ENCODE data around the gene GSTP1.
"Not testable (repeated sequence)": the region's sequence is repeated elsewhere in the genome, so short reads cannot be mapped to it uniquely, and the experiment has no call there.

Gene GSTP1

DNA sequence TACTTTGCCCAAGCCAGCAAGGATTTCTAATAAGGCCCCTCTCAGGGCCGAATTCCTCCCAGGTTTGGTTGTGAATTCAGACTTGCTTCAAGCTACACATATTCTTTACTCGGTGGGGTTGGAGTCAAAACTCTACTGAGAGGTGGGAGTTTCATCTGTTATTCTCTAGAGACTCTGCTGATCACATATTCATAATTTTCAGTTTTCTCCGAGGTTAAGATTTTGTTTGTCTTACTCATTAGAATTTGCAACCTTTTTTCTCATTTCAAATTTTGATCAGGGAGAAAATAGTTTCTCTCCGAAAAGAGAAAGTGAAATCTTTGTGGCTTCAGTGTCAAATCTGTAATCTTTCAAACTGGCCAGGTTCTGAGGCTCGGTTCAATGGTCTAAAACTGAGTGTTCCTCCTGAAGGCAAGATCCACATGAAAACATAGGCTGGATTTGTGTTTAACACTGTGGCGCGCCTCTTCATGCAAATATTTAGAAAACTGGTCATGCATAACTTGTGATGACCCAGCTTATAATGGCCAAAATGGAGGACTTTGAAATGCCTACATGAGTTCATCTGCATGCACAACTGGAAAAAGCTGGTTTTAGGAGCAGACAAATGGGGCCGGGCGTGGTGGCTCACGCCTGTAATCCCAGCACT lies 21.5 kb upstream of the GSTP1 start:
- H3K27ac ChIP-seq: no peak overlapping the region
- DNase-seq: no peak

DNA sequence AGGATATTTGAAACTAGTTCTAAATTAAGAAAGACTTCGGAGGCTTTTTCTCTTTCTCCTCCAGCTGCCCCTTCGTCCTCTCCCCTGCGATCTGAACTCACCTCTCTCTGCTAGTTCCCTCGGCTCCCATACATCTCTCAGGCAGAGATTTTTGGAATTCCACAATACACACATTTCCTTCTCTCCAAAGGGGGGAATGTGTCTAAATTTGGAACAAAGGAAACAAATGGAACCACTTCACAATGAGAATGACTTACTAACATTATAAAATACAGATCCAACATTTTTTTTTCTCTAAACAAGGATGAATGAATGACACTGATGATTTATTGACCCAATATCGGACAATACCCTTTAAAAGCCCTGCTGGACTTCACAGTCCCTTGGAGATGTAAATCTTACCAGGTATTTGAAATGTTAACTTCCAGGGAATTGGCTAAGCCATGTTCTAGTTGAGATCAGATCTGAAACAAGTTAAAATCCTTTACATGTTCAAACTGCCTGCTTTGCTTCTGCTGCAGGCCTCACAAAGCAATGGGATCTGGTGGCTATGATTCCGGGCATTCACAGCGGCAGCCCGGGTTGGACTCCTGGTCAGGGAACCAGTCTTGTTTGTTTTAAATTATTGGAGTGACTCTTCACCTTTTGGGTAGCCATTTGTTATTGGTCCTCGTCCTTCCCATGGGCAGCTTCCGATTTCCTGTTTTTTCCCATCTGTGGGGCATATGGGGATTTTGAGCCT lies 20.5 kb upstream of the GSTP1 start:
- no peak for DNase-seq
- Histone ChIP-seq H3K27ac (peak overlapping the region; percentile 88), H3K4me3 (ENCODE audit: low read depth, low read length) (no peak overlapping the region), H3K27me3 (replicated peaks) (no peaks in the 10 kb centered on the region), H3K36me3 (replicated peaks) (no peaks in the 10 kb centered on the region)
- in situ Hi-C loops (cut with HindIII; ENCODE audit: low pct_ligation_motif_present, low sequenced_read_pairs): no loop called here
- TF ChIP-seq, protein P1, sequence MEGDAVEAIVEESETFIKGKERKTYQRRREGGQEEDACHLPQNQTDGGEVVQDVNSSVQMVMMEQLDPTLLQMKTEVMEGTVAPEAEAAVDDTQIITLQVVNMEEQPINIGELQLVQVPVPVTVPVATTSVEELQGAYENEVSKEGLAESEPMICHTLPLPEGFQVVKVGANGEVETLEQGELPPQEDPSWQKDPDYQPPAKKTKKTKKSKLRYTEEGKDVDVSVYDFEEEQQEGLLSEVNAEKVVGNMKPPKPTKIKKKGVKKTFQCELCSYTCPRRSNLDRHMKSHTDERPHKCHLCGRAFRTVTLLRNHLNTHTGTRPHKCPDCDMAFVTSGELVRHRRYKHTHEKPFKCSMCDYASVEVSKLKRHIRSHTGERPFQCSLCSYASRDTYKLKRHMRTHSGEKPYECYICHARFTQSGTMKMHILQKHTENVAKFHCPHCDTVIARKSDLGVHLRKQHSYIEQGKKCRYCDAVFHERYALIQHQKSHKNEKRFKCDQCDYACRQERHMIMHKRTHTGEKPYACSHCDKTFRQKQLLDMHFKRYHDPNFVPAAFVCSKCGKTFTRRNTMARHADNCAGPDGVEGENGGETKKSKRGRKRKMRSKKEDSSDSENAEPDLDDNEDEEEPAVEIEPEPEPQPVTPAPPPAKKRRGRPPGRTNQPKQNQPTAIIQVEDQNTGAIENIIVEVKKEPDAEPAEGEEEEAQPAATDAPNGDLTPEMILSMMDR (IDR thresholded peaks at IDR 0.05; ENCODE audit: low read depth, low read length, missing control alignments): no peak

More for the DNA sequence above, 21.5 kb upstream of the GSTP1 start:
- Histone ChIP-seq H3K36me3 (replicated peaks) (no peaks in the 10 kb centered on the region), H3K4me3 (ENCODE audit: low read depth, low read length) (no peak overlapping the region), H3K27me3 (replicated peaks) (no peaks in the 10 kb centered on the region)
- TF ChIP-seq, protein P1 (IDR thresholded peaks at IDR 0.05; ENCODE audit: low read depth, low read length, missing control alignments): no peak
- in situ Hi-C loops (cut with HindIII; ENCODE audit: low pct_ligation_motif_present, low sequenced_read_pairs): no loop called here

DNA sequence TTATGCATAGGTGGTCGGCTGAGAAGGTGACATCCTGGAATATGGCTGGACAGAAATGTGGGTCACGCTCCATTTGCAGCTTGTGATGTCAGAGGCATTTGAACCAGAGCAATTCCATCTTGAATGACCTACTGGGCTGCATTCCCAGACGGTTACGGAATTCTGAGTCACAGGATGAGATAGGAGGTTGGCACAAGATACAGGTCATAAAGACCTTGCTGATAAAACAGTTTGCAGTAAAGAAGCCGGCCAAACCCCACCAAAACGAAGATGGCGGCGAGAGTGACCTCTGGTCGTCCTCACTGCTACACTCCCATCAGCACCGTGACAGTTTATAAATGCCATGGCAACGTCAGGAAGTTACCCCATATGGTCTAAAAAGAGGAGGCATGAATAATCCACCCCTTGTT lies 19.9 kb upstream of the GSTP1 start:
- in situ Hi-C loops (cut with HindIII; ENCODE audit: low pct_ligation_motif_present, low sequenced_read_pairs); H3K27me3 ChIP-seq (replicated peaks); H3K4me3 ChIP-seq (ENCODE audit: low read depth, low read length); H3K36me3 ChIP-seq (replicated peaks): not testable (repeated sequence)
- peak overlapping the region; percentile 88 for H3K27ac ChIP-seq
- DNase-seq: peak; percentile 95

DNA sequence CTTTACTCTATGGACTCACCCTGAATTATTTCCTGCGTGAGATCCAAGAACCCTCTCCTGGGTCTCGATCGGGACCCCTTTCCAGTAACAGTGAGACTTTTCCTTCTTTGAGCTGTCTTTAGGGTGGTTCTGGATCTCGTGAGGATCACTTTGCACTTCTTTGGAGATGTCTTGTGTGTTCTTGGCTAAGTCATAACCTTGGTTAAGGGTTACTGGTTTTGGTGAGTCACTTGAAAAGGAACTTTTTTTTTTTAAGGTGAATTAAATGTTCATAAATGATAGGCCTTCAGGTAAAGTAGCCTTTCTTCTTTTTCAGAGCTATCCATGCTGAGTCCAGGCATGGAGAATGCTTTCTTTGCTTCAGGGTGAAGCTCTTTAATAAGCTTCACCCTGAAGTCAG lies 19.4 kb upstream of the GSTP1 start:
- no peak for DNase-seq
- no peak overlapping the region for H3K4me3 ChIP-seq (ENCODE audit: low read depth, low read length)
- H3K27ac ChIP-seq: peak overlapping the region; percentile 88
- TF ChIP-seq, protein P1 (IDR thresholded peaks at IDR 0.05; ENCODE audit: low read depth, low read length, missing control alignments): no peak
- H3K27me3 ChIP-seq (replicated peaks): no peaks in the 10 kb centered on the region
- in situ Hi-C loops (cut with HindIII; ENCODE audit: low pct_ligation_motif_present, low sequenced_read_pairs): no loop called here
- no peaks in the 10 kb centered on the region for H3K36me3 ChIP-seq (replicated peaks)

DNA sequence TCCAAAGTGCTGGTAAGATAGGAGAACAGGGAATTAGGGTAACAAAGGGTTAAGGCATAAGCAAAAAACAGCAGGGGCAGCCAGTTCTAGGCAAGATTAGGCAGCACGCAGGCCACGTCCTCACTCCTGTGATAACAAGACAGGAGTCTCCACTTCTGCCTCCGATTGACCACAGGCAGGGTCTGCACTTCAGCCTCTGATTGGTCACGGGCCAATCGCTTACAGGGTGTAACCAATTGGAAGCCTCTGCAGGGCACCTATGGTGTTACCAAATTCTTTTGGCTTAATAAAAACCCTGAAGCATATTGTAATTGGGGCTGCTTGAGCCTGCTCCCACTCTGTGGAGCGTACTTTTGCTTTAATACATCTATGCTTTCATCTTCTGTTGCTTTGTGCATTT lies 12.2 kb upstream of the GSTP1 start:
- in situ Hi-C loops (cut with HindIII; ENCODE audit: low pct_ligation_motif_present, low sequenced_read_pairs): no loop called here
- no peaks in the 10 kb centered on the region for H3K36me3 ChIP-seq (replicated peaks)
- H3K4me3 ChIP-seq (ENCODE audit: low read depth, low read length): no peak overlapping the region
- TF ChIP-seq, protein P1 (IDR thresholded peaks at IDR 0.05; ENCODE audit: low read depth, low read length, missing control alignments): no peak
- no peaks in the 10 kb centered on the region for H3K27me3 ChIP-seq (replicated peaks)
- no peak overlapping the region for H3K27ac ChIP-seq
- DNase-seq: no peak

DNA sequence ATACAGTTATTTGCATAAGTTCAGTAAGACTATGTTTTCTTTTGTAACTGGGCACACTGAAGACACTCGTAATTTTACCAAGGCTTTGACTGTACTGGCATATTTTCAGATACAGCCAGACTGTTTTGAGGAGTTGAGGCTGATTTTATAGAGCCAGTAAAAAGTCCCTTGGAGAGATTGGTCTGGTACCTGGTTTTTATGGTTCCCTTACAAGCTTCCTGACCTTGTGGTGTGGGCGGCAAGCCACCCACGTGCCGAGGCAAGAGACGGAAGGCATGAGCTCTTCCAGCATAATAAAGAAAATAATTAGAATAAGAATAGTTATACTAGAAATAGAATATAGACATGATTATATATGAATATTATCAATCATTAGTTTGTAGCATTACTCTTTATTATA lies 11.3 kb upstream of the GSTP1 start:
- Histone ChIP-seq H3K36me3 (replicated peaks) (no peaks in the 10 kb centered on the region), H3K4me3 (ENCODE audit: low read depth, low read length) (no peak overlapping the region), H3K27me3 (replicated peaks) (no peaks in the 10 kb centered on the region), H3K27ac (no peak overlapping the region)
- TF ChIP-seq, protein P1 (IDR thresholded peaks at IDR 0.05; ENCODE audit: low read depth, low read length, missing control alignments): no peak
- no peak for DNase-seq
- in situ Hi-C loops (cut with HindIII; ENCODE audit: low pct_ligation_motif_present, low sequenced_read_pairs): no loop called here

All from brain microvascular endothelial cell (primary cell).